ENCODE data around the gene FCAMR.

- TF ChIP-seq, protein P1, sequence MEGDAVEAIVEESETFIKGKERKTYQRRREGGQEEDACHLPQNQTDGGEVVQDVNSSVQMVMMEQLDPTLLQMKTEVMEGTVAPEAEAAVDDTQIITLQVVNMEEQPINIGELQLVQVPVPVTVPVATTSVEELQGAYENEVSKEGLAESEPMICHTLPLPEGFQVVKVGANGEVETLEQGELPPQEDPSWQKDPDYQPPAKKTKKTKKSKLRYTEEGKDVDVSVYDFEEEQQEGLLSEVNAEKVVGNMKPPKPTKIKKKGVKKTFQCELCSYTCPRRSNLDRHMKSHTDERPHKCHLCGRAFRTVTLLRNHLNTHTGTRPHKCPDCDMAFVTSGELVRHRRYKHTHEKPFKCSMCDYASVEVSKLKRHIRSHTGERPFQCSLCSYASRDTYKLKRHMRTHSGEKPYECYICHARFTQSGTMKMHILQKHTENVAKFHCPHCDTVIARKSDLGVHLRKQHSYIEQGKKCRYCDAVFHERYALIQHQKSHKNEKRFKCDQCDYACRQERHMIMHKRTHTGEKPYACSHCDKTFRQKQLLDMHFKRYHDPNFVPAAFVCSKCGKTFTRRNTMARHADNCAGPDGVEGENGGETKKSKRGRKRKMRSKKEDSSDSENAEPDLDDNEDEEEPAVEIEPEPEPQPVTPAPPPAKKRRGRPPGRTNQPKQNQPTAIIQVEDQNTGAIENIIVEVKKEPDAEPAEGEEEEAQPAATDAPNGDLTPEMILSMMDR (IDR thresholded peaks at IDR 0.05), result no peak
- TF ChIP-seq POLR2A (IDR thresholded peaks at IDR 0.05), result no peak
Measured at GRCh38 chr1:207013321-207014085, 43.2 kb upstream of the FCAMR start.

All from uterus (tissue), 2 donors.